ENCODE measurements around the gene SPATA7. TPM values are rescaled to one million over a fixed set of nuclear protein-coding genes. Genes with fewer than 3 reads are reported as not detected.
A peak's percentile ranks its signal among the peaks of the same experiment; 100 is the strongest.
"Not testable (repeated sequence)": the region's sequence is repeated elsewhere in the genome, so short reads cannot be mapped to it uniquely, and the experiment has no call there.

Gene SPATA7
- total RNA-seq, result 5.9 and 6.2 TPM in 2 replicates

GRCh38 chr14:88385212-88386101, at the start of gene SPATA7:
Gene SPATA7 (plus strand): TSS chr14:88385657. CDS start chr14:88385819, 162 bp downstream.
- peak; percentile 92 to 95 for DNase-seq (ENCODE audit: low read depth in 2 of 2)

GRCh38 chr14:88340357-88340756, 45.1 kb upstream of the SPATA7 start:
- no peak for DNase-seq (ENCODE audit: low read depth in 2 of 2)

- no peak for DNase-seq (ENCODE audit: low read depth in 2 of 2)
Measured at GRCh38 chr14:88342980-88343379, 42.5 kb upstream of the SPATA7 start.

- DNase-seq (ENCODE audit: low read depth in 2 of 2), result no peak
Measured at GRCh38 chr14:88346048-88346639, 39.3 kb upstream of the SPATA7 start.

GRCh38 chr14:88348546-88348945, 36.9 kb upstream of the SPATA7 start:
- DNase-seq (ENCODE audit: low read depth in 2 of 2), result no peak

- peak in 1 of 2 donors; percentile 5 for DNase-seq (ENCODE audit: low read depth in 2 of 2)
Measured at GRCh38 chr14:88351966-88352691, 33.3 kb upstream of the SPATA7 start.

GRCh38 chr14:88352698-88353097, 32.8 kb upstream of the SPATA7 start:
- no peak for DNase-seq (ENCODE audit: low read depth in 2 of 2)

- no peak for DNase-seq (ENCODE audit: low read depth in 2 of 2)
Measured at GRCh38 chr14:88354358-88354757, 31.1 kb upstream of the SPATA7 start.

GRCh38 chr14:88359500-88359899, 26.0 kb upstream of the SPATA7 start:
- DNase-seq (ENCODE audit: low read depth in 2 of 2), result no peak

GRCh38 chr14:88363644-88364043, 21.8 kb upstream of the SPATA7 start:
- no peak for DNase-seq (ENCODE audit: low read depth in 2 of 2)

GRCh38 chr14:88364710-88365413, 20.6 kb upstream of the SPATA7 start:
- no peak for DNase-seq (ENCODE audit: low read depth in 2 of 2)

- no peak for DNase-seq (ENCODE audit: low read depth in 2 of 2)
Measured at GRCh38 chr14:88369496-88369895, 16.0 kb upstream of the SPATA7 start.

- DNase-seq (ENCODE audit: low read depth in 2 of 2), result no peak
Measured at GRCh38 chr14:88379706-88380343, 5.6 kb upstream of the SPATA7 start.

- peak; percentile 7 to 25 for DNase-seq (ENCODE audit: low read depth in 2 of 2)
Measured at GRCh38 chr14:88380405-88380804, 5.1 kb upstream of the SPATA7 start.

GRCh38 chr14:88381634-88382033, 3.8 kb upstream of the SPATA7 start:
- not testable (repeated sequence) for DNase-seq (ENCODE audit: low read depth in 2 of 2)

- DNase-seq (ENCODE audit: low read depth in 2 of 2), result peak in 1 of 2 donors; percentile 3
Measured at GRCh38 chr14:88384718-88385117, 739 bp upstream of the SPATA7 start.

GRCh38 chr14:88386256-88386794, 868 bp downstream of the SPATA7 start:
- DNase-seq (ENCODE audit: low read depth in 2 of 2), result no peak

GRCh38 chr14:88388741-88389282, 3.4 kb downstream of the SPATA7 start:
- no peak for DNase-seq (ENCODE audit: low read depth in 2 of 2)

GRCh38 chr14:88392609-88393008, 7.2 kb downstream of the SPATA7 start:
- DNase-seq (ENCODE audit: low read depth in 2 of 2), result no peak

- no peak for DNase-seq (ENCODE audit: low read depth in 2 of 2)
Measured at GRCh38 chr14:88411039-88411438, 25.6 kb downstream of the SPATA7 start.
